ENCODE data around the gene CROCC2. TPM values are rescaled to one million over a fixed set of nuclear protein-coding genes. Genes with fewer than 3 reads are reported as not detected.
A peak's percentile ranks its signal among the peaks of the same experiment; 100 is the strongest.

The CROCC2 gene
- total RNA-seq, 1 donor from 2014 or later: not detected

GRCh38 chr2:240917009-240917683, 11.0 kb downstream of the CROCC2 start:
- no peak for DNase-seq (ENCODE audit: low spot score)
- Mint-ChIP-seq H3K36me3 (ENCODE audit: low read depth) (no peaks in the 10 kb centered on the region), H3K9me3 (ENCODE audit: low read depth) (no peaks in the 10 kb centered on the region), H3K4me3 (ENCODE audit: unreplicated experiment) (no peak overlapping the region), H3K27ac (ENCODE audit: unreplicated experiment) (no peak overlapping the region), H3K4me1 (ENCODE audit: low read depth) (peaks cover 18% of the 10 kb centered on the region), H3K27me3 (ENCODE audit: low read depth) (peaks cover 2% of the 10 kb centered on the region)
- no peak for TF ChIP-seq CTCF (IDR thresholded peaks at IDR 0.05)

DNA sequence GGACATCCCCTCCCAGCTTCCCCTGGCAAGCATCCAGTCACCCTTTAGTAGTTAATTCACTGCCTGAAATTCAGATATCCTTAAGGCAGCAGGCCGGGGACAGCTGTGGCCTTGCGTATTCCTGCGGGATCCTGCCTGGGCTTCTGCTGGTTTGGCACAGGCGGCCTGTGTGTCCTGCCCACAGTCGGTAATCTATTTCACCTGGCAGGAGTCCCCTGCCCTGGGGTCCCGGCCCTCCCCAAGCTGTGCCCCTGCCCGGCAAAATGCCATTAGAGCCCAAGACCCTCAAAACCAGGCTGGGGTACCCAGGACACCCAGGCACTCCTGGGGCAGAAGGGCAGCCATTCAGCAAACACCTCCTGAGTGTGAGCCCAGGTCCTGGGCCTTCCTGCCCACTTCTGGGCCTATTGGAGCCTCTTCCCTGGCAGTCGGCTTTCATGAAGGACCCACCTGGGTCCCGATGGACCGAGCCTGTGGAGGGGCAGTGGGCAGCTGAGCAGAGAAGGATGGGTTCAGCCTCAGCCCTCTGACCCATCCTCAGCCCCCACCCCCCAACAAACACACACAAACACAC, 11.6 kb downstream of the CROCC2 start:
- Mint-ChIP-seq H3K4me1 (ENCODE audit: low read depth) (peaks cover 18% of the 10 kb centered on the region), H3K9me3 (ENCODE audit: low read depth) (no peaks in the 10 kb centered on the region), H3K27ac (ENCODE audit: unreplicated experiment) (no peak overlapping the region), H3K36me3 (ENCODE audit: low read depth) (no peaks in the 10 kb centered on the region), H3K27me3 (ENCODE audit: low read depth) (no peaks in the 10 kb centered on the region), H3K4me3 (ENCODE audit: unreplicated experiment) (no peak overlapping the region)
- no peak for DNase-seq (ENCODE audit: low spot score)
- no peak for TF ChIP-seq CTCF (IDR thresholded peaks at IDR 0.05)

GRCh38 chr2:240918258-240919091, 12.3 kb downstream of the CROCC2 start:
- H3K9me3 Mint-ChIP-seq (ENCODE audit: low read depth): no peaks in the 10 kb centered on the region
- H3K4me1 Mint-ChIP-seq (ENCODE audit: low read depth): peaks cover 15% of the 10 kb centered on the region
- peak; percentile 90 for DNase-seq (ENCODE audit: low spot score)
- H3K27me3 Mint-ChIP-seq (ENCODE audit: low read depth): no peaks in the 10 kb centered on the region
- no peaks in the 10 kb centered on the region for H3K36me3 Mint-ChIP-seq (ENCODE audit: low read depth)
- H3K4me3 Mint-ChIP-seq (ENCODE audit: unreplicated experiment): no peak overlapping the region
- H3K27ac Mint-ChIP-seq (ENCODE audit: unreplicated experiment): no peak overlapping the region
- TF ChIP-seq CTCF (IDR thresholded peaks at IDR 0.05): no peak

DNA sequence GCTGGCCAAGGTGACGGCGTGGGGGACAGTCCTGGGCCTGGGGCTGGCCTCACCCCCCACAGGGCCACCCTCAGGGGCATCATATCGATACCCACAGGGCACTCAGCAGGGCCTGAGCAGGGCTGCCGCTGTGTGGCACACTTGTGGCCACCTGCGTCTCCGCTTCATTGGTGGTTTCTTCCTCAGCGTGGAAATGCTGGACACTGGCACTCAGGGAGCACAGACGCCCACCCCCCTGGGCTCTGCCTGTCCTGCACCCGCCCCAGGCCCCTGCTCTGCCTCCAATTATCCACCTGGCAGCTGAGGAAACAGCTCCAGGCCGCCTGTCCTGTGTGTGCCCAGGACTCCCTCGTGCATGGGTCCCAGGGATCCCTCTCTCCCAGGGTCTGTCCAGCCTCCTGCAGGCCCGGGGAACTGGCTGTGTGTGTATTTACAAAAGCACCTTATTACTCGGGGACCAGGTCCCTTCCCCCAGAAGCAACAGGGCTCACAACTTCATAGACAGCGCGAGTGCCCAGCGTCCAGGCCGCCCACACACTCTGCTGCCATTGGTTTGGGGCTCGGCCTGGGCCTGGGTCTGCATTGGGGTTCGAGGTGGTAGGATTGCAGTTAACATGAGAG, 13.1 kb downstream of the CROCC2 start:
- Mint-ChIP-seq H3K27me3 (ENCODE audit: low read depth) (no peaks in the 10 kb centered on the region), H3K36me3 (ENCODE audit: low read depth) (no peaks in the 10 kb centered on the region), H3K4me3 (ENCODE audit: unreplicated experiment) (no peak overlapping the region), H3K9me3 (ENCODE audit: low read depth) (no peaks in the 10 kb centered on the region), H3K27ac (ENCODE audit: unreplicated experiment) (no peak overlapping the region), H3K4me1 (ENCODE audit: low read depth) (peaks cover 8% of the 10 kb centered on the region)
- TF ChIP-seq CTCF (IDR thresholded peaks at IDR 0.05): no peak
- no peak for DNase-seq (ENCODE audit: low spot score)

Data from chondrocyte (in vitro differentiated cells).